Measurements from ENCODE around the gene NEURL4.

NEURL4 gene

GRCh38 chr17:7318121-7318860 is 10.8 kb downstream of the NEURL4 start:
- TF ChIP-seq POLR2AphosphoS5 (IDR thresholded peaks at IDR 0.05; ENCODE audit: low read depth) (no peak), SPI1 (IDR thresholded peaks at IDR 0.05; ENCODE audit: borderline replicate concordance, low read depth) (no peak), REST (IDR thresholded peaks at IDR 0.05; ENCODE audit: insufficient replicate concordance, low read depth) (no peak), CTCF (IDR thresholded peaks at IDR 0.05; ENCODE audit: insufficient read depth, low read length) (no peak), GABPA (IDR thresholded peaks at IDR 0.05; ENCODE audit: low read depth) (no peak)
- Histone ChIP-seq H3K27ac (replicated peaks) (no peak overlapping the region), H3K4me3 (replicated peaks; ENCODE audit: insufficient read depth, low read length) (no peak overlapping the region), H3K27me3 (ENCODE audit: insufficient read depth, poor library complexity, severe bottlenecking) (no peaks in the 10 kb centered on the region)
- DNase-seq (ENCODE audit: low read depth in 1 of 2, low spot score in 1 of 2) = no peak

GRCh38 chr17:7317161-7317803 is 11.9 kb downstream of the NEURL4 start:
- TF ChIP-seq REST (IDR thresholded peaks at IDR 0.05; ENCODE audit: insufficient replicate concordance, low read depth) (no peak), POLR2AphosphoS5 (IDR thresholded peaks at IDR 0.05; ENCODE audit: low read depth) (no peak), CTCF (IDR thresholded peaks at IDR 0.05; ENCODE audit: insufficient read depth, low read length) (no peak), SPI1 (IDR thresholded peaks at IDR 0.05; ENCODE audit: borderline replicate concordance, low read depth) (no peak), GABPA (IDR thresholded peaks at IDR 0.05; ENCODE audit: low read depth) (no peak)
- no peak overlapping the region for H3K27ac ChIP-seq (replicated peaks)
- DNase-seq (ENCODE audit: low read depth in 1 of 2, low spot score in 1 of 2) = no peak
- no peaks in the 10 kb centered on the region for H3K27me3 ChIP-seq (ENCODE audit: insufficient read depth, poor library complexity, severe bottlenecking)
- no peak overlapping the region for H3K4me3 ChIP-seq (replicated peaks; ENCODE audit: insufficient read depth, low read length)

- Histone ChIP-seq H3K4me3 (replicated peaks; ENCODE audit: insufficient read depth, low read length) (peak overlapping the region; percentile 80), H3K27me3 (ENCODE audit: insufficient read depth, poor library complexity, severe bottlenecking) (no peaks in the 10 kb centered on the region), H3K27ac (replicated peaks) (peak overlapping the region; percentile 69)
- no peak for DNase-seq (ENCODE audit: low read depth in 1 of 2, low spot score in 1 of 2)
- TF ChIP-seq SPI1 (IDR thresholded peaks at IDR 0.05; ENCODE audit: borderline replicate concordance, low read depth) = no peak
- TF ChIP-seq POLR2AphosphoS5 (IDR thresholded peaks at IDR 0.05; ENCODE audit: low read depth) = no peak
- TF ChIP-seq CTCF (IDR thresholded peaks at IDR 0.05; ENCODE audit: insufficient read depth, low read length) = no peak
Observed at GRCh38 chr17:7315570-7316235, 13.4 kb downstream of the NEURL4 start.

Measured in HL-60 (cell line).